GM12892 (cell line): ENCODE results near the gene LTV1.
"Not testable (repeated sequence)": the region's sequence is repeated elsewhere in the genome, so short reads cannot be mapped to it uniquely, and the experiment has no call there.

Source experiments
- DNase-seq: peaks from one replicate; pipeline ENCODE4 v3.0.0; 2011; ENCODE audit not compliant: insufficient read length
- FAIRE-seq: peaks from 2 replicates; lab custom pipeline; 2011; peaks lifted over from hg19 to GRCh38; lab: Jason Lieb, UNC
- POLR2A ChIP-seq: IDR thresholded peaks from 2 replicates; pipeline ENCODE4 v1.6.1; 2011; ENCODE audit warnings: low read depth, low read length, control low read depth
- POLR2AphosphoS5 ChIP-seq: IDR thresholded peaks from 2 replicates; pipeline ENCODE4 v1.6.1; 2011; ENCODE audit warnings: low read depth, low read length, control low read depth
- TAF1 ChIP-seq: IDR thresholded peaks from 2 replicates; pipeline ENCODE4 v1.6.1; 2011; ENCODE audit warnings: low read depth, mild to moderate bottlenecking, control low read depth, low read length, borderline replicate concordance

LTV1 gene

DNA sequence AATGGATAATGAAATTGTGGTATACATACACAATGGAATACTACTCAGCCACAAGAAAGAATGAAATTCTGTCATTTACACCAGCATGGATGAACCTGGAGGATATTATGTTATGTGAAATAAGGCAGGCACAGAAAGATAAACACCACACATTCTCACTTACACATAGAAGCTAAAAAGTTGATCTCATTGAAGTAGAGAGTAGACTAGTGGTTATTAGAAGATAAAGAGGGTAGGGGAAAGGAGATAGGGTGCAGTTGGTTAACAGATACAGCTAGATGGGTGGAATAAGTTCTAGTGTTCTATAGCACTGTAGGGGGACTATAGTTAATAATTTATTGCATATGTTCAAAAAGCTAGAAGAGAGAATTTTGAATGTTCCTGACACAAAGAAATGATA is 25.5 kb upstream of the LTV1 start:
- DNase-seq (no peak), FAIRE-seq (no peak)
- no peak for TF ChIP-seq TAF1
- no peak for TF ChIP-seq POLR2A
- no peak for TF ChIP-seq POLR2AphosphoS5

DNA sequence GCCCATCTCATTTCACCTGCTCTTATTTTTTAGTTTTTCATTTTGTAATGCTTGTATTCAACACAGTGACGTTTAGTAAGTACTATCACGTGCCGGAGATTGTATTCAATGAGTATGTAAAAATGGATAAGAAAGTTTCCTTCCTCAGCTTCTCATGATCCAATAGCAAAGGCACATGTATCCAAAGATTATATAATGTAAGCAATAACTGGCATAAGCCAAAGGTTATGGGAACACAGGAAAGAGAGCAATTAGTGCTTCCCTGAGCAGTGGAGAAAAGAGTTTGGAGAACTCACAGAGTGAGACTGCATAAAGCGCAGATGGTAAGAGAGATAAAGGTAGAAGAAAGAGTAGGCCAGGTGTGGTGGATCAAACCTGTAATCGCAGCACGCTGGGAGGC is 21.8 kb upstream of the LTV1 start:
- FAIRE-seq (no peak), DNase-seq (no peak)

GRCh38 chr6:143822584-143823024 is 20.5 kb upstream of the LTV1 start:
- DNase-seq (no peak), FAIRE-seq (no peak)
- TF ChIP-seq POLR2AphosphoS5 (no peak), TAF1 (no peak), POLR2A (no peak)

More for the DNA sequence above, 21.8 kb upstream of the LTV1 start:
- TF ChIP-seq POLR2A (no peak), POLR2AphosphoS5 (no peak), TAF1 (no peak)

- DNase-seq (no peak), FAIRE-seq (no peak)
- TF ChIP-seq TAF1 (no peak), POLR2A (no peak), POLR2AphosphoS5 (no peak)
Observed at GRCh38 chr6:143823548-143823947, 19.6 kb upstream of the LTV1 start.

DNA sequence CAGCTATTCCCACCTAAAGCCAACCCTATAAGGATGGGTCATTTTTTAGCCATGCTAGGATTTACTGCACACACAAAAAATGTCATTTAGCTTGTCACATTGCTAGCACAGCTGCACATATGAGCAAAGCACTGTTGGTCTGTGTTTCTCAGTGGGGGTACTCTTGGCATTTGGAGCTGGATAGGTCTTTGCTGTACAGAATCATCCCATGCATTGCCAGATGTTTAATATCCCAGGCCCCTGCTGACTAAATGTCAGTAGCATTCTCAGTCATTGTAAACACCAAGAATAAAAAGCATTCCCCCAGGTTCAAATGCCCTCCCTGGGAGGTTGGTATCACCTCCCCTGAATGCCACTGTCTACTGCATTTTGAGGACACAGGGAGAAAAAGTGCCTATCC is 14.6 kb upstream of the LTV1 start:
- TF ChIP-seq TAF1: no peak
- no peak for TF ChIP-seq POLR2A
- no peak for TF ChIP-seq POLR2AphosphoS5
- DNase-seq (no peak), FAIRE-seq (no peak)

GRCh38 chr6:143836150-143836549 is 7.0 kb upstream of the LTV1 start:
- DNase-seq (no peak), FAIRE-seq (no peak)
- TF ChIP-seq TAF1 (no peak), POLR2AphosphoS5 (no peak), POLR2A (no peak)

GRCh38 chr6:143838395-143838794 is 4.7 kb upstream of the LTV1 start:
- DNase-seq: no peak
- TF ChIP-seq TAF1: no peak
- TF ChIP-seq POLR2AphosphoS5: no peak
- TF ChIP-seq POLR2A: no peak
- FAIRE-seq: no peak

- no peak for DNase-seq
- FAIRE-seq: no peak
- no peak for TF ChIP-seq POLR2A
- no peak for TF ChIP-seq TAF1
- no peak for TF ChIP-seq POLR2AphosphoS5
Observed at GRCh38 chr6:143839196-143839595, 3.9 kb upstream of the LTV1 start.

GRCh38 chr6:143840595-143841265 is 2.4 kb upstream of the LTV1 start:
- FAIRE-seq (no peak), DNase-seq (no peak)
- TF ChIP-seq POLR2A: no peak
- no peak for TF ChIP-seq POLR2AphosphoS5
- TF ChIP-seq TAF1: no peak

GRCh38 chr6:143842461-143842901 is 657 bp upstream of the LTV1 start:
- FAIRE-seq (peak; percentile 51), DNase-seq (no peak)
- TF ChIP-seq POLR2A (no peak), TAF1 (no peak), POLR2AphosphoS5 (no peak)

DNA sequence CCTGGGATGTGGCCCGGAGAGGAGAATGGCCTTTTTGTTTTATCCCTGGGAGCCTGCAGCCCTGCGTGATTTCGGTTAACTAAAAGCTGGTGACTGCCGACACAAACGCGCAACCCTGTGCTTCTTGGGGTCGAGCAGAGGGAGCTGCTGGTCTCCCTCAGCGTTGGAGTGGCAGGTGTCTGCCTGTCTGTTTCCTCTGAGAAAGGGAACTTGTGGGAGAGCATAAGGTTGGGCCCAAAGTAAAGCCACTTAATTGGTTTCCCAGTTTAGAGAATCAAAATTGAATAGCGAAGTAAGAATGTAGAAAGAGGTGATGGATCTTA is 500 bp downstream of the LTV1 start:
- DNase-seq (no peak), FAIRE-seq (no peak)
- TF ChIP-seq POLR2AphosphoS5: no peak
- TF ChIP-seq TAF1: no peak
- no peak for TF ChIP-seq POLR2A

DNA sequence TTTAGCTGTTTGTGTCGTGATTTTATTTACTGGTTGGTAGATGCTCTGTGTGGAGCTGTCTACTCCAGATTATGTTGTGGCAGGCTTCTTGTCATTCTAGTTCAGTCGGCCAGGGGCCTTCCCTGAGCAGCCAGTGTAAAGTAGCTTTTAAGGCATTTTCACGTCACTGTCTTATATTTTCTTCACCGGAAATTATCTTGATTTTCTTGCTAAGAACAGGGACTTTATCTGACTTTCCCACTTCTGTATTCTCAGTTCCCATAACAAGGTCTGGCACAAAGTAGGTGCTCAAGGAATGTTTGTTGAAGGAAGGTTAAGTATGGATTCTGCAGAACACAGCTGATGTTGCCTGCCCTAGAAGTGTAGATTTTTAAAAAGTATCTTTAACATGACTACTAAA is 868 bp downstream of the LTV1 start:
- FAIRE-seq: peak; percentile 5
- DNase-seq: no peak
- TF ChIP-seq TAF1: no peak
- no peak for TF ChIP-seq POLR2A
- TF ChIP-seq POLR2AphosphoS5: no peak

DNA sequence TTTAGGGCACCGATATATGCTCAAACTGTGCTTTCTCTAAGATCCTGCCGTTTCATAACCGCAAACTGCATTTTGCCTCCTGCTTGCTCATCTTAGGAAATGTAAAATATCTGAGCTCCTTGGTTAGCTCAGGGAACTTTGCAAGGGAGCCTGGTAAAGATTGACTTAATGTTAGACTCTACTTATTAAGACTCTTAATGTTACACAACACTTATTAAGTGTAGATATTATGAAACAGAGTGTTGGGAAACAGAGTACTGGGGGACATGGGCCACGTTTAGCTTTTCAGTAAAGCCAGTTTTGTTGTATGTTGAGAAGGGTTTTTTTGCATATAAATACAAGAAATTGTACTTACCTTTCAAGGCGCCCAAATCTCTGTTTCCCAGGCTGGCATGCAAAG is 1.9 kb downstream of the LTV1 start:
- no peak for FAIRE-seq
- TF ChIP-seq TAF1: no peak

DNA sequence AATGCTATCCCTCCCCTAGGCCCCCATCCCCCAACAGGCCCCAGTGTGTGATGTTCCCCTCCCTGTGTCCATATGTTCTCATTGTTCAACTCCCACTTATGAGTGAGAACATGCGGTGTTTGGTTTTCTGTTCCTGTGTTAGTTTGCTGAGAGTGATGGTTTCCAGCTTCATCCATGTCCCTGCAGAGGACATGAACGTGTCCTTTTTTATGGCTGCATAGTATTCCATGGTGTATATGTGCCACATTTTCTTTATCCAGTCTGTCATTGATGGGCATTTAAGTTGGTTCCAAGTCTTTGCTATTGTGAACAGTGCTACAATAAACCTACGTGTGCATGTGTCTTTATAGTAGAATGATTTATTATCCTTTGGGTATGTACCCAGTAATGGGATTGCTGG is 8.6 kb downstream of the LTV1 start:
- FAIRE-seq, DNase-seq: not testable (repeated sequence)

More for the DNA sequence above, 1.9 kb downstream of the LTV1 start:
- DNase-seq: no peak

- not testable (repeated sequence) for FAIRE-seq, DNase-seq
Observed at GRCh38 chr6:143855057-143855456, 11.9 kb downstream of the LTV1 start.

GRCh38 chr6:143856762-143857161 is 13.6 kb downstream of the LTV1 start:
- DNase-seq: not testable (repeated sequence)

More at GRCh38 chr6:143856762-143857161, 13.6 kb downstream of the LTV1 start:
- FAIRE-seq: not testable (repeated sequence)
